C4-2B (cell line): ENCODE results near the gene STAT5B.

Source experiments
- CTCF ChIP-seq: fragments of 450-650 bp; conservative IDR thresholded peaks from 2 replicates; pipeline ENCODE4 v1.5.1; 2017; ENCODE audit warnings: mild to moderate bottlenecking
- ZFX ChIP-seq: fragments of 450-650 bp; IDR thresholded peaks from 2 replicates; pipeline ENCODE4 v1.6.1; 2017

GRCh38 chr17:42160531-42160910 is 115.7 kb downstream of the STAT5B start:
- TF ChIP-seq CTCF (no peak), ZFX (no peak)
